ENCODE data around the gene OCIAD1.
"Not testable (repeated sequence)": the region's sequence is repeated elsewhere in the genome, so short reads cannot be mapped to it uniquely, and the experiment has no call there.

- TF ChIP-seq POLR2A (IDR thresholded peaks at IDR 0.05); CTCF (IDR thresholded peaks at IDR 0.05); POLR2AphosphoS5 (IDR thresholded peaks at IDR 0.05); EP300 (IDR thresholded peaks at IDR 0.05; ENCODE audit: low read depth): not testable (repeated sequence)
Observed at GRCh38 chr4:48881646-48882045, 50.8 kb downstream of the OCIAD1 start.
